Left renal pelvis (tissue), 4 donors: Measurements from ENCODE around the gene TIMM29. TPM values are rescaled to one million over a fixed set of nuclear protein-coding genes. Genes with fewer than 3 reads are reported as not detected.

Experiments
- DNase-seq, 4 donors: peaks; one replicate each; pipeline ENCODE4 v3.0.0-alpha.2; 2013; ENCODE audit warnings: low read depth in 4 of 4, low spot score in 3 of 4
- polyA plus RNA-seq, 4 donors: library from polyadenylated mRNA; unstranded; fragments of 120-200 nt; gene quantifications; one replicate each; pipeline ENCODE4 v1.2.1, GENCODE V29; 2013; ENCODE audit not compliant: insufficient read length in 4 of 4

TIMM29 gene
- polyA plus RNA-seq, 4 donors = 17.5 to 33.6 (median 26.4) TPM

GRCh38 chr19:10976131-10976892 is 47.7 kb downstream of the TIMM29 start:
- DNase-seq = no peak

DNA sequence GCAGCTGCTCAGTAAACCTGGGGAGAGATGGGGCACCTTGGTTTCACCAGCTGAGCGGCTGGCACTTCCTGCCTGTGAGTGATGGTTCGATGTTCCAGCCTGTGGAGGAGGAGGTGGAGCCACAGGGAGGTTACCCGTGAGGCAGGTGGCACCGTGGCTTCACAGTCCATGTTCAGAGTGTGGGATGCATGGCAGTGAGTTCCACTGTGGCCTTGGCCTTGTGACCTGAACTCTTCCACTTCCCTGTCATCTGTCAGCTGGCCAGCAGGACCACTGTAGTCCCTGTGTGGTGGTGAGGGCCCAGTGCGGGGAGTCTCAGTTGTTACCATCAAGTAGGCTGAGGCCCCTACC is 49.1 kb downstream of the TIMM29 start:
- DNase-seq = no peak

Other genes starting within 250 kb of the TIMM29 start
- gene QTRT1, start 227.4 kb upstream of the TIMM29 start, polyA plus RNA-seq = 10 to 100 TPM; 37.0 to 80.4 (median 42.7) TPM
- gene DNM2, start 210.7 kb upstream of the TIMM29 start, polyA plus RNA-seq = 100 to 1,000 TPM in 3 of 4 donors, 10 to 100 TPM in 1; 68.8 to 166 (median 125) TPM
- 10 to 100 TPM; 42.8 to 57.6 (median 48.4) TPM for gene TMED1, start 92.6 kb upstream of the TIMM29 start, polyA plus RNA-seq
- 1 to 10 TPM; 1.9 to 4.7 (median 2.2) TPM for gene C19orf38, start 80.4 kb upstream of the TIMM29 start, polyA plus RNA-seq
- 10 to 100 TPM; 42.8 to 54.5 (median 48.5) TPM for gene CARM1, start 57.3 kb upstream of the TIMM29 start, polyA plus RNA-seq
- gene YIPF2, start 172 bp upstream of the TIMM29 start, polyA plus RNA-seq = 10 to 100 TPM; 36.7 to 54.7 (median 38.9) TPM
- 100 to 1,000 TPM in 3 of 4 donors, 10 to 100 TPM in 1; 75.6 to 163 (median 148) TPM for gene SMARCA4, start 32.2 kb downstream of the TIMM29 start, polyA plus RNA-seq
- gene LDLR, start 160.7 kb downstream of the TIMM29 start, polyA plus RNA-seq = 10 to 100 TPM; 17.9 to 26.9 (median 25.0) TPM
- 10 to 100 TPM; 15.8 to 20.0 (median 17.9) TPM for gene SPC24, start 227.0 kb downstream of the TIMM29 start, polyA plus RNA-seq